ENCODE data around the gene ZNF865.

DNA sequence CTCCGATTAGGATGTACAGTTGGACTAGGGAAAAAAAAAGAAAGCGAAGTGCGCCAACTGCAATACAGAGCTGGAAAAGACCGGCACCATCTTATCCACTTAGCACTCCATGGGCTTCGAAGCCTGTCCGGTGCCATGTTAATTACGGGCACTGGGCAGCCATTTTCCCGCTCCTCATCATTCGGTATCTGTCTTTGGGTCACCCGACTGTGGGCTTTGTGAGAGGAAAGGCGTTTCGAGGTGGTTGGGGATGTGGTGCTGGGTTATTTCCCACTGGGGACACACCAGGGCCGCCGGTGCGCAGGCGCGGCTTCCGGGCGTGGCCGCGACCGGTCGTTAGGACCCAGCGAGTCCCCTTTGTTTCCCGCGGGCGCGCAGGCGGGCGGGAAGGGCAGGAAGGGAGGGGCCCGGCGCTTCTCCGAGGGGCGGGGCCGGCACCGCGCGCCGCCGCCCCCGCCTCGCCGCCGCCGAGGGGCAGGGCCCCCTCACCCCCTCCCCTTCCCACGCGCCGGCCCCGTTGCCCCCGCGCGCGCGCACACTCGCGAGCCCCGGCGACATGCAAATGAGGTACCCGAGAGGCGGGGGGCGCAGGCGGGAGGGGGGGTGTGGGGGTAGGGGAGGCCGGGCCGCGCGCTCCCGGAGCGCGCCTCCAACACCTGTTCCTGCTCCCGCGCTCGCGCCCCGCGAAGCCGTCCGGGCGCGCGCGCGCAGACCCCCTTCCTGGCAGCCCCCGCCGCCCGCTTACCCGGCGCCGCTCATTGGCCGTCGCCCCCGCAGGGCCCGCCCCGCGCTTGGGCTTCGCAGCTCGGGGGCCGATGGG lies 5.4 kb upstream of the ZNF865 start, which contains the start of gene ZNF524:
- TF ChIP-seq, protein P1, sequence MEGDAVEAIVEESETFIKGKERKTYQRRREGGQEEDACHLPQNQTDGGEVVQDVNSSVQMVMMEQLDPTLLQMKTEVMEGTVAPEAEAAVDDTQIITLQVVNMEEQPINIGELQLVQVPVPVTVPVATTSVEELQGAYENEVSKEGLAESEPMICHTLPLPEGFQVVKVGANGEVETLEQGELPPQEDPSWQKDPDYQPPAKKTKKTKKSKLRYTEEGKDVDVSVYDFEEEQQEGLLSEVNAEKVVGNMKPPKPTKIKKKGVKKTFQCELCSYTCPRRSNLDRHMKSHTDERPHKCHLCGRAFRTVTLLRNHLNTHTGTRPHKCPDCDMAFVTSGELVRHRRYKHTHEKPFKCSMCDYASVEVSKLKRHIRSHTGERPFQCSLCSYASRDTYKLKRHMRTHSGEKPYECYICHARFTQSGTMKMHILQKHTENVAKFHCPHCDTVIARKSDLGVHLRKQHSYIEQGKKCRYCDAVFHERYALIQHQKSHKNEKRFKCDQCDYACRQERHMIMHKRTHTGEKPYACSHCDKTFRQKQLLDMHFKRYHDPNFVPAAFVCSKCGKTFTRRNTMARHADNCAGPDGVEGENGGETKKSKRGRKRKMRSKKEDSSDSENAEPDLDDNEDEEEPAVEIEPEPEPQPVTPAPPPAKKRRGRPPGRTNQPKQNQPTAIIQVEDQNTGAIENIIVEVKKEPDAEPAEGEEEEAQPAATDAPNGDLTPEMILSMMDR (optimal IDR thresholded peaks at IDR 0.05 in 1 of 3, IDR thresholded peaks at IDR 0.05 in 1 of 3, conservative IDR thresholded peaks at IDR 0.05 in 1 of 3; ENCODE audit: extremely low read depth in 1 of 3, insufficient read depth in 2 of 3, low read length in 3 of 3): no peak
- TF ChIP-seq EZH2 (IDR thresholded peaks at IDR 0.05; ENCODE audit: low read length): no peak
